T-helper 1 cell (primary cell): ENCODE data around the gene SHB.
A peak's percentile ranks its signal among the peaks of the same experiment; 100 is the strongest.

Experiments
- DNase-seq, 5 donors: peaks; one replicate each; pipeline ENCODE4 v3.0.0-alpha.2; 2012 to 2020
- total RNA-seq, 4 donors: gene quantifications; one replicate each; lab custom pipeline; 2026; lab: John Stamatoyannopoulos, UW

The SHB gene
- 1.2 to 4.9 (median 1.6) reads per million in 4 donors for total RNA-seq

GRCh38 chr9:38068701-38069628 lies at the start of gene SHB:
Gene SHB (minus strand): TSS chr9:38069227. CDS start chr9:38068645, 582 bp downstream.
- peak; percentile 69 to 84 (median 76) for DNase-seq

GRCh38 chr9:38117651-38118050 lies 48.6 kb upstream of the SHB start:
- no peak for DNase-seq

- no peak for DNase-seq
Observed at GRCh38 chr9:38114905-38115304, 45.9 kb upstream of the SHB start.

GRCh38 chr9:38112456-38112855 lies 43.4 kb upstream of the SHB start:
- no peak for DNase-seq

GRCh38 chr9:38112049-38112448 lies 43.0 kb upstream of the SHB start:
- no peak for DNase-seq

GRCh38 chr9:38110476-38110875 lies 41.4 kb upstream of the SHB start:
- DNase-seq, result no peak

GRCh38 chr9:38109601-38110000 lies 40.6 kb upstream of the SHB start:
- no peak for DNase-seq

GRCh38 chr9:38108326-38108725 lies 39.3 kb upstream of the SHB start:
- DNase-seq, result no peak

GRCh38 chr9:38107811-38108304 lies 38.8 kb upstream of the SHB start:
- DNase-seq, result no peak

GRCh38 chr9:38107405-38107804 lies 38.4 kb upstream of the SHB start:
- DNase-seq, result no peak

GRCh38 chr9:38106488-38106887 lies 37.5 kb upstream of the SHB start:
- DNase-seq, result no peak

GRCh38 chr9:38103340-38103739 lies 34.3 kb upstream of the SHB start:
- DNase-seq, result no peak

- DNase-seq, result no peak
Observed at GRCh38 chr9:38101423-38101822, 32.4 kb upstream of the SHB start.

GRCh38 chr9:38096238-38096805 lies 27.3 kb upstream of the SHB start:
- no peak for DNase-seq

- no peak for DNase-seq
Observed at GRCh38 chr9:38094165-38094564, 25.1 kb upstream of the SHB start.

GRCh38 chr9:38092656-38093055 lies 23.6 kb upstream of the SHB start:
- DNase-seq, result no peak

- DNase-seq, result no peak
Observed at GRCh38 chr9:38092200-38092524, 23.1 kb upstream of the SHB start.

GRCh38 chr9:38091310-38092199 lies 22.5 kb upstream of the SHB start:
- no peak for DNase-seq

- DNase-seq, result no peak
Observed at GRCh38 chr9:38090170-38090569, 21.1 kb upstream of the SHB start.

- no peak for DNase-seq
Observed at GRCh38 chr9:38089387-38090165, 20.5 kb upstream of the SHB start.

- peak; percentile 33 to 66 (median 47) for DNase-seq
Observed at GRCh38 chr9:38088006-38088925, 19.2 kb upstream of the SHB start.
